ENCODE data around the gene ANKRD26. TPM values are rescaled to one million over a fixed set of nuclear protein-coding genes. Genes with fewer than 3 reads are reported as not detected.

The ANKRD26 gene
- total RNA-seq, 4 donors from 2014 or later, result 3.6 to 14.7 (median 8.4) TPM

GRCh38 chr10:27099448-27099847 is 846 bp downstream of the ANKRD26 start:
- in situ Hi-C loops (cut with MboI; ENCODE audit: low sequenced_read_pairs in 4 of 4), result no loop called here
- DNase-seq (no peak), ATAC-seq (no peak)
- Histone ChIP-seq H3K4me1 (peaks cover 12 to 15% of the 10 kb centered on the region in 2 donors), H3K36me3 (peaks cover 0 to 3% of the 10 kb centered on the region in 2 donors), H3K27me3 (no peaks in the 10 kb centered on the region), H3K9me3 (no peaks in the 10 kb centered on the region), H3K27ac (peak overlapping the region; percentile 88 to 93 (median 88)), H3K4me3 (peak overlapping the region; percentile 77 to 88 (median 86))
- TF ChIP-seq CTCF (IDR thresholded peaks at IDR 0.05 in 4 of 5, conservative IDR thresholded peaks at IDR 0.05 in 1 of 5) (no peak), POLR2A (IDR thresholded peaks at IDR 0.05) (no peak)
- intact Hi-C loops (cut with DNase I; ENCODE audit: low total_unique reads), result no loop called here

- no peaks in the 10 kb centered on the region for H3K9me3 ChIP-seq
- ATAC-seq, result no peak
- peaks cover 0 to 25% of the 10 kb centered on the region in 2 donors for H3K36me3 ChIP-seq
- no peak overlapping the region for H3K27ac ChIP-seq
- in situ Hi-C loops (cut with MboI; ENCODE audit: low sequenced_read_pairs in 4 of 4) (no loop called here), intact Hi-C loops (cut with DNase I; ENCODE audit: low total_unique reads) (no loop called here)
- H3K27me3 ChIP-seq, result no peaks in the 10 kb centered on the region
- no peak for DNase-seq
- H3K4me1 ChIP-seq, result no peaks in the 10 kb centered on the region
- H3K4me3 ChIP-seq, result no peak overlapping the region
- TF ChIP-seq CTCF (IDR thresholded peaks at IDR 0.05 in 4 of 5, conservative IDR thresholded peaks at IDR 0.05 in 1 of 5), result no peak
- no peak for TF ChIP-seq POLR2A (IDR thresholded peaks at IDR 0.05)
Observed at GRCh38 chr10:27088119-27089044, 11.9 kb downstream of the ANKRD26 start.

GRCh38 chr10:27072436-27073114 is 27.7 kb downstream of the ANKRD26 start:
- Histone ChIP-seq H3K27ac (no peak overlapping the region), H3K36me3 (peaks cover 0 to 37% of the 10 kb centered on the region in 2 donors), H3K4me1 (no peaks in the 10 kb centered on the region), H3K27me3 (no peaks in the 10 kb centered on the region), H3K4me3 (no peak overlapping the region), H3K9me3 (no peaks in the 10 kb centered on the region)
- in situ Hi-C loops (cut with MboI; ENCODE audit: low sequenced_read_pairs in 4 of 4) (no loop called here), intact Hi-C loops (cut with DNase I; ENCODE audit: low total_unique reads) (no loop called here)
- ATAC-seq, result no peak
- TF ChIP-seq POLR2A (IDR thresholded peaks at IDR 0.05) (no peak), CTCF (IDR thresholded peaks at IDR 0.05 in 4 of 5, conservative IDR thresholded peaks at IDR 0.05 in 1 of 5) (no peak)
- DNase-seq, result no peak

GRCh38 chr10:27068217-27068891 is 31.9 kb downstream of the ANKRD26 start:
- intact Hi-C loops (cut with DNase I; ENCODE audit: low total_unique reads), result no loop called here
- DNase-seq, result no peak
- H3K36me3 ChIP-seq, result peaks cover 0 to 26% of the 10 kb centered on the region in 2 donors
- no peak overlapping the region for H3K4me3 ChIP-seq
- no peak for ATAC-seq
- H3K27me3 ChIP-seq, result no peaks in the 10 kb centered on the region
- no peaks in the 10 kb centered on the region for H3K9me3 ChIP-seq
- no peaks in the 10 kb centered on the region for H3K4me1 ChIP-seq
- no peak overlapping the region for H3K27ac ChIP-seq
- TF ChIP-seq POLR2A (IDR thresholded peaks at IDR 0.05), result no peak
- no peak for TF ChIP-seq CTCF (IDR thresholded peaks at IDR 0.05 in 4 of 5, conservative IDR thresholded peaks at IDR 0.05 in 1 of 5)
- in situ Hi-C loops (cut with MboI; ENCODE audit: low sequenced_read_pairs in 4 of 4), result no loop called here
